Stomach (tissue), 4 donors: Measurements from ENCODE around the gene ADAMTSL4.

Source experiments
- EP300 ChIP-seq: sonication (generic); formaldehyde crosslinking; IDR thresholded peaks from one replicate; pipeline ENCODE4 v1.6.1; 2017; ENCODE audit warnings: antibody characterized with exemption
- POLR2A ChIP-seq, 4 donors: fragments of 450-650 bp; IDR thresholded peaks; one replicate each; pipeline ENCODE4 v1.6.1; 2016; ENCODE audit warnings: antibody characterized with exemption in 4 of 4, control low read depth in 2 of 4, mild to moderate bottlenecking in 1 of 4, moderate library complexity in 1 of 4
- POLR2AphosphoS5 ChIP-seq, 3 donors: sonication (generic); formaldehyde crosslinking; IDR thresholded peaks; one replicate each; pipeline ENCODE4 v1.6.1; 2016; ENCODE audit warnings: antibody characterized with exemption in 3 of 3
- TF ChIP-seq, protein P1 (sequence below), 7 experiments: fragments of 450-650 bp in 4 of 7; fragments of 200-600 bp in 3 of 7; sonication (generic) in 3 of 7; IDR thresholded peaks; one replicate each; pipeline ENCODE4 v1.5.1; 2016 to 2019; ENCODE audit warnings: antibody characterized with exemption in 7 of 7, control low read depth in 2 of 7, mild to moderate bottlenecking in 1 of 7

DNA sequence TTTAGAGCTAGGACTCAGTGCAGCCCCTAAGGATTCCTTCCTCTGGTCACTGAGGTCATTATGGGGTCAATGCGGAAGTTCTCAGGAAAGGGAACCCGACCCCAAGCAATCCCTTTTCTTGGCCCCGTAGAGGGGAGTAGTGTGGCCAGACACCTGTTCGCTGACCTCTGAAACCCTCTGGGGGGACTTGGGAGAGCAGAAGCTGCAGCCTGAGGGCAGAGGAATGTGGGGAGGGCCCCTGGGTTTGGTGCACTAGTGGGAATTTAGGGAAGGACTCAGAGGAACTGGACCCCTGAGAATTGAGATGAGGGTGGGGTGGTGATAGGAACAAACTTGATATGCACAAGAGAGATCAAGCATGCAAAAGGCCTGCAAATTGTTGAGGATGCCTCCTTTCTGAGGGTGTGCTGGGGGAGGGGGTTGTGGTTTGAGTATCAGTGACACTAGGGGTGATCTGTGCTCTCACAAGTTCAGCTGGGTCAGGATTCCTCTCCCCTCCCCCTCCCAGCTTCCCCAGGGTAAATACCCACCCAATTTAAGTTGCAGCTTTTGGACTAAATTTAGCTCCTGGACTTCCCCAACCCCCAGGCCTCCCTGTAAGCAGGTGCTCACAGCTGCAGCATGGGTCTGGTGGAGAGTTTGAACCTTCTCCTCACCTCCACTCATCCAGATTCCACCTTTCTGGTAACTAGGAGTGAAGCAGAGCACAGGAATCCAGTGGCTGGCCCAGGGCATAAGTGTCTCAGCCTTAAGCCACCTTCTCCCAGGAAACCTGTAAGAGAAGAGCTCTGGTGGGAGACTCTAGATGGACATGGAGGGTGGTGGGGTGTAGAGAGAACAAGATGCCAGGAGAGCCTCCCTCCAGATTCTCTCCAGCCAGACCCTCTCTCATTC is 13.5 kb downstream of the ADAMTSL4 start:
- no peak for TF ChIP-seq POLR2A (IDR thresholded peaks at IDR 0.05)
- TF ChIP-seq, protein P1, sequence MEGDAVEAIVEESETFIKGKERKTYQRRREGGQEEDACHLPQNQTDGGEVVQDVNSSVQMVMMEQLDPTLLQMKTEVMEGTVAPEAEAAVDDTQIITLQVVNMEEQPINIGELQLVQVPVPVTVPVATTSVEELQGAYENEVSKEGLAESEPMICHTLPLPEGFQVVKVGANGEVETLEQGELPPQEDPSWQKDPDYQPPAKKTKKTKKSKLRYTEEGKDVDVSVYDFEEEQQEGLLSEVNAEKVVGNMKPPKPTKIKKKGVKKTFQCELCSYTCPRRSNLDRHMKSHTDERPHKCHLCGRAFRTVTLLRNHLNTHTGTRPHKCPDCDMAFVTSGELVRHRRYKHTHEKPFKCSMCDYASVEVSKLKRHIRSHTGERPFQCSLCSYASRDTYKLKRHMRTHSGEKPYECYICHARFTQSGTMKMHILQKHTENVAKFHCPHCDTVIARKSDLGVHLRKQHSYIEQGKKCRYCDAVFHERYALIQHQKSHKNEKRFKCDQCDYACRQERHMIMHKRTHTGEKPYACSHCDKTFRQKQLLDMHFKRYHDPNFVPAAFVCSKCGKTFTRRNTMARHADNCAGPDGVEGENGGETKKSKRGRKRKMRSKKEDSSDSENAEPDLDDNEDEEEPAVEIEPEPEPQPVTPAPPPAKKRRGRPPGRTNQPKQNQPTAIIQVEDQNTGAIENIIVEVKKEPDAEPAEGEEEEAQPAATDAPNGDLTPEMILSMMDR (IDR thresholded peaks at IDR 0.05): no peak
- no peak for TF ChIP-seq EP300
- no peak for TF ChIP-seq POLR2AphosphoS5 (IDR thresholded peaks at IDR 0.05)
